HG03558 (cell line): ENCODE measurements around the gene TNRC6C.

ENCODE experiments used
- ATAC-seq: cut with Tn5 transposase; IDR thresholded peaks from one replicate; pipeline ENCODE4 v1.9.1; 2021; ENCODE audit warnings: moderate number of reproducible peaks; ENCODE audit not compliant: unreplicated experiment; ENCODE audit errors: extremely low read depth

Gene TNRC6C

GRCh38 chr17:78038748-78039288 is 80.3 kb downstream of the TNRC6C start:
- no peak for ATAC-seq

GRCh38 chr17:78039581-78039980 is 81.1 kb downstream of the TNRC6C start:
- no peak for ATAC-seq

GRCh38 chr17:78040440-78041385 is 82.2 kb downstream of the TNRC6C start:
- no peak for ATAC-seq

GRCh38 chr17:78041386-78042179 is 83.1 kb downstream of the TNRC6C start:
- no peak for ATAC-seq

GRCh38 chr17:78042542-78042941 is 84.0 kb downstream of the TNRC6C start:
- no peak for ATAC-seq

GRCh38 chr17:78043031-78043430 is 84.5 kb downstream of the TNRC6C start:
- no peak for ATAC-seq

GRCh38 chr17:78044280-78044835 is 85.9 kb downstream of the TNRC6C start:
- ATAC-seq, result no peak

GRCh38 chr17:78045316-78045715 is 86.8 kb downstream of the TNRC6C start:
- no peak for ATAC-seq

GRCh38 chr17:78046923-78047322 is 88.4 kb downstream of the TNRC6C start:
- no peak for ATAC-seq

- no peak for ATAC-seq
Measured at GRCh38 chr17:78048346-78049292, 90.1 kb downstream of the TNRC6C start.

- no peak for ATAC-seq
Measured at GRCh38 chr17:78049609-78050008, 91.1 kb downstream of the TNRC6C start.

- no peak for ATAC-seq
Measured at GRCh38 chr17:78051186-78051972, 92.9 kb downstream of the TNRC6C start.

GRCh38 chr17:78053777-78054468 is 95.4 kb downstream of the TNRC6C start:
- no peak for ATAC-seq

GRCh38 chr17:78057113-78057740 is 98.7 kb downstream of the TNRC6C start:
- ATAC-seq, result no peak

- ATAC-seq, result no peak
Measured at GRCh38 chr17:78058001-78058400, 99.5 kb downstream of the TNRC6C start.

- no peak for ATAC-seq
Measured at GRCh38 chr17:78058581-78058980, 100.1 kb downstream of the TNRC6C start.

- ATAC-seq, result no peak
Measured at GRCh38 chr17:78062596-78062995, 104.1 kb downstream of the TNRC6C start.

GRCh38 chr17:78063489-78063888 is 105.0 kb downstream of the TNRC6C start:
- no peak for ATAC-seq
